K562 (cell line): Measurements from ENCODE around the gene AJM1. TPM values are rescaled to one million over a fixed set of nuclear protein-coding genes. Genes with fewer than 3 reads are reported as not detected.

Experiments used
- ATAC-seq: fragments of 200-7000 bp; cut with Tn5 transposase; 3 replicates; pipeline ENCODE4 v1.9.1; 2020; ENCODE audit warnings: moderate library complexity
- BruUV-seq: library from RNA; stranded (reverse); fragments of 400-500 nt; replicated peaks from 2 replicates; lab custom pipeline; 2021; lab: Mats Ljungman, UMichigan
- CTCF ChIA-PET: fragments of 300-600 bp; formaldehyde crosslinking; extraction: SDS; loops from one replicate; lab custom pipeline; 2021; ENCODE audit warnings: low intra/inter-chr PET ratio; lab: Yijun Ruan, JAX
- POLR2A ChIA-PET: fragments of 300-600, 350-650 bp; sonication (Branson Sonifier 250); formaldehyde crosslinking; extraction: SDS; loops from one replicate; lab custom pipeline; 2021; ENCODE audit warnings: antibody characterized with exemption, inconsistent platforms; lab: Yijun Ruan, JAX
- DNase-seq, 4 experiments: peaks; one replicate each; pipeline versions ENCODE4 v3.0.0 to v3.0.0-alpha.2; 2011 to 2018; ENCODE audit warnings: low spot score in 3 of 4, mixed read lengths in 3 of 4; ENCODE audit errors: extremely low read depth in 1 of 4
- FAIRE-seq: peaks from 2 replicates; lab custom pipeline; 2011; peaks lifted over from hg19 to GRCh38; lab: Jason Lieb, UNC
- H2AFZ ChIP-seq: 2 replicates; pipeline ENCODE4 v1.6.0; 2011; ENCODE audit warnings: low read depth, low read length, control low read depth, inconsistent platforms
- H3K27ac ChIP-seq: fragments of 200-600 bp; 3 replicates; pipeline ENCODE4 v1.8.0; 2011; ENCODE audit warnings: low read depth, mild to moderate bottlenecking, control low read depth, inconsistent platforms, low read length, moderate library complexity, mixed read lengths; ENCODE audit errors: extremely low read depth
- H3K27me3 ChIP-seq, 2 experiments: fragments of 300-600 bp in 1 of 2; 2 replicates in 1 of 2; 3 replicates in 1 of 2; pipeline versions ENCODE4 v1.6.0 to v1.8.0; 2011; ENCODE audit warnings: inconsistent platforms in 2 of 2, low read length in 2 of 2, mild to moderate bottlenecking in 1 of 2, mixed read lengths in 1 of 2, moderate library complexity in 1 of 2; ENCODE audit not compliant: control insufficient read depth in 2 of 2, insufficient read depth in 2 of 2
- H3K36me3 ChIP-seq: fragments of 300-600 bp; 3 replicates; pipeline ENCODE4 v1.8.0; 2011; ENCODE audit warnings: mild to moderate bottlenecking, low read length, inconsistent platforms; ENCODE audit not compliant: control insufficient read depth, insufficient read depth
- H3K4me1 ChIP-seq, 2 experiments: fragments of 200-600 bp in 1 of 2; replicated peaks in 1 of 2; 2 replicates in 1 of 2; 3 replicates in 1 of 2; pipeline versions ENCODE4 v1.5.1 to v1.8.0; 2011; ENCODE audit warnings: inconsistent platforms in 2 of 2, low read length in 2 of 2, mild to moderate bottlenecking in 1 of 2, mixed read lengths in 1 of 2, moderate library complexity in 1 of 2; ENCODE audit not compliant: control insufficient read depth in 2 of 2, insufficient read depth in 2 of 2
- H3K4me2 ChIP-seq: 2 replicates; pipeline ENCODE4 v1.6.1; 2011; ENCODE audit warnings: low read length, control low read depth, inconsistent platforms, mixed read lengths; ENCODE audit not compliant: insufficient read depth
- H3K4me3 ChIP-seq: fragments of 200-600 bp; sonication (generic), shearing (Covaris generic); 2 replicates; pipeline ENCODE4 v1.5.1; 2016; ENCODE audit warnings: control low read depth, inconsistent platforms
- H3K79me2 ChIP-seq: fragments of 200-600 bp; 3 replicates; pipeline ENCODE4 v1.8.0; 2011; ENCODE audit warnings: low read length, inconsistent platforms; ENCODE audit not compliant: control insufficient read depth, insufficient read depth
- H3K9ac ChIP-seq, 2 experiments: 2 replicates each; pipeline versions ENCODE4 v1.6.0 to v1.6.1; 2011; ENCODE audit warnings: low read depth in 2 of 2, low read length in 2 of 2, control low read depth in 1 of 2, inconsistent platforms in 1 of 2, mild to moderate bottlenecking in 1 of 2, mixed read lengths in 1 of 2; ENCODE audit not compliant: insufficient read depth in 1 of 2
- H3K9me1 ChIP-seq: one replicate; pipeline ENCODE4 v1.6.0; 2011; ENCODE audit warnings: inconsistent platforms, mild to moderate bottlenecking, low read length, moderate library complexity; ENCODE audit not compliant: control insufficient read depth, insufficient read depth
- H3K9me3 ChIP-seq: replicated peaks from 2 replicates; pipeline ENCODE4 v1.5.1; 2011; ENCODE audit warnings: low read depth, low read length, inconsistent platforms; ENCODE audit not compliant: control insufficient read depth, insufficient read depth
- H4K20me1 ChIP-seq: replicated peaks from 2 replicates; pipeline ENCODE4 v1.6.1; 2011; ENCODE audit warnings: low read length, inconsistent platforms, mixed read lengths; ENCODE audit not compliant: control insufficient read depth, insufficient read depth
- BRD9 ChIP-seq: fragments of 450-650 bp; IDR thresholded peaks from 2 replicates; pipeline ENCODE4 v1.6.1; 2018; ENCODE audit warnings: low read depth; ENCODE audit not compliant: partially characterized antibody
- L3MBTL2 ChIP-seq: fragments of 450-650 bp; IDR thresholded peaks from 2 replicates; pipeline ENCODE4 v1.6.1; 2016; ENCODE audit warnings: mild to moderate bottlenecking, moderate library complexity
- RBM25 ChIP-seq: fragments of 200-400 bp; formaldehyde crosslinking; IDR thresholded peaks from 2 replicates; pipeline ENCODE4 v1.6.1; 2018; ENCODE audit warnings: low read length, low read depth, moderate library complexity; ENCODE audit not compliant: severe bottlenecking
- RCOR1 ChIP-seq, 2 experiments: IDR thresholded peaks; 2 replicates each; pipeline ENCODE4 v1.6.1; 2012; ENCODE audit warnings: low read depth in 2 of 2, low read length in 2 of 2, borderline replicate concordance in 1 of 2, improper control_type of control experiment in 1 of 2
- SIN3A ChIP-seq, 2 experiments: fragments of 150-350 bp in 1 of 2; IDR thresholded peaks; 2 replicates each; pipeline ENCODE4 v1.6.1; 2011 to 2016; ENCODE audit warnings: borderline replicate concordance in 2 of 2, low read depth in 2 of 2, low read length in 2 of 2, mild to moderate bottlenecking in 2 of 2, moderate library complexity in 2 of 2; ENCODE audit not compliant: control insufficient read depth in 1 of 2
- ZNF431 ChIP-seq: sonication (generic); formaldehyde crosslinking; IDR thresholded peaks from 2 replicates; pipeline ENCODE4 v1.8.0; 2022; ENCODE audit warnings: mild to moderate bottlenecking, missing genetic modification reagents
- WGBS: fragments of 100-300 bp; shearing (Covaris generic); methylation state at CpG from one replicate; pipeline ENCODE4 v1.1.6; 2016; ENCODE audit warnings: low coverage, mixed read lengths; ENCODE audit not compliant: insufficient coverage; ENCODE audit errors: missing lambda C conversion rate; 5-methylcytosine and 5-hydroxymethylcytosine counted together
- in situ Hi-C: fragments of 300-500 bp; cut with MboI; formaldehyde crosslinking; loops from 4 replicates; pipeline ENCODE4 v1.15.0; 2018; ENCODE audit warnings: inconsistent platforms, mixed read lengths
- intact Hi-C: fragments of 100-400 bp; cut with micrococcal nuclease; formaldehyde crosslinking; loops from 2 replicates; pipeline ENCODE4 v1.14.2; 2022
- polyA plus RNA-seq, 8 experiments: library from polyadenylated mRNA; depleted of rRNA in 4 of 8; stranded (reverse) in 5 of 8; unstranded in 3 of 8; fragments of >200 nt; fragmentation: Nextera tagmentation in 2 of 8; fragmentation: Illumina TruSeq in 1 of 8; extraction: Ambion mirVana in 2 of 8; extraction: Trizol in 1 of 8; gene quantifications; 2 replicates each; pipeline versions ENCODE4 v1.2.1 to v1.2.3, GENCODE V29; 2011 to 2014; ENCODE audit warnings: inconsistent platforms in 1 of 8, missing spikeins in 1 of 8
- total RNA-seq, 7 experiments: library from RNA; depleted of rRNA in 6 of 7; stranded (reverse); fragments of >200 nt in 6 of 7; fragmentation: Illumina TruSeq in 2 of 7; extraction: Trizol in 2 of 7; gene quantifications; 2 replicates each; pipeline versions ENCODE4 v1.2.1 to v1.2.3, GENCODE V29; 2011 to 2021; ENCODE audit warnings: low replicate concordance in 1 of 7
- TF ChIP-seq, protein P1 (sequence below): fragments of 450-650 bp; IDR thresholded peaks from 2 replicates; pipeline ENCODE4 v1.6.1; 2017; ENCODE audit warnings: mild to moderate bottlenecking, moderate library complexity

Gene AJM1
- total and polyA plus RNA-seq, 9 of the 15 experiments (the other 6 are each of a cell fraction or from before 2014, with no cell fraction given) = 0.01 to 3.7 (median 0.65) TPM; not detected in 1

DNA sequence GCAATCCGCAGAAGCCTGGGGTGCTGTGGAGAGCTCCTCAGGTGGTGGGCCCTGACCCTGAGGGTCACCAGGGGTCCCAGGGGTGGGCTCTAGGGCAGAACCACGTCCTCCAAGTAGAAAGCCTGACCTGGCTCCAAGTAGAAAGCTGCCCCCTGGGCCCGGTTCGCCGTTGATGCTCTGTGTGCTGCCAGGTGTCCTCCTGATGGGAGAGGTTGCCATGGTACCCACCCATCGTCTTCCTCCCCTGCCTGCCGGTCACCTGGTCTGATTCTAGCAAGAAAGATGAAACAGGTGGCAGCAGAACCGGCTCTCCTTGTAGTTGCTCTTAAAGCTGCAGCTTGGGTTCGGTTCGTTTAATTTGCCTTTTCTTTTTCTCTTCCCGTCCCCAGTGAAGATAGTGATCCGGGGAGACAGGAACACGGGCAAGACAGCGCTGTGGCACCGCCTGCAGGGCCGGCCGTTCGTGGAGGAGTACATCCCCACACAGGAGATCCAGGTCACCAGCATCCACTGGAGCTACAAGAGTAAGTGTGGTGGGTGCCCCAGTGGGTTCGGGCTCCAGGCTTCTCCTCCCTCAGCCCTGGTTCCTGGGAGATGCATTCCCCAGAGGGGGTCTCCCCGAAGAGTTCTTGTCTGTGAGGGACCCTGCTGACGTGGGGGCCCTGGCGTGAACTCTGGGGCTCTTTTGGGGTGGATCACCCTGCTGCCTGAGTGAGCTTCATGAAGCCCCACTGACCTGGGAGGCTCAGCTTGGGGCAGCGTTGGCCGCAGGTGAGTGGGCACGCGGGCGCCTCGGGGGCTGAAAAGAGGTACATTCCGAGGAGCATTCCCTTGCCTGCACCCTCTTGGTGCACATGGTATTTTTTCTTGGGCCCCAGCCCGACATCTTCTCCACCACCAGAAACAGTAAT lies 18.9 kb upstream of the AJM1 start:
- TF ChIP-seq SIN3A (IDR thresholded peaks at IDR 0.05; ENCODE audit: borderline replicate concordance in 2 of 2, control insufficient read depth in 1 of 2, low read depth in 2 of 2, low read length in 2 of 2) (no peak), L3MBTL2 (no peak), BRD9 (no peak), ZNF431 (no peak), RBM25 (no peak), RCOR1 (IDR thresholded peaks at IDR 0.05; ENCODE audit: borderline replicate concordance in 1 of 2, low read depth in 2 of 2, low read length in 2 of 2) (no peak)
- TF ChIP-seq, protein P1, sequence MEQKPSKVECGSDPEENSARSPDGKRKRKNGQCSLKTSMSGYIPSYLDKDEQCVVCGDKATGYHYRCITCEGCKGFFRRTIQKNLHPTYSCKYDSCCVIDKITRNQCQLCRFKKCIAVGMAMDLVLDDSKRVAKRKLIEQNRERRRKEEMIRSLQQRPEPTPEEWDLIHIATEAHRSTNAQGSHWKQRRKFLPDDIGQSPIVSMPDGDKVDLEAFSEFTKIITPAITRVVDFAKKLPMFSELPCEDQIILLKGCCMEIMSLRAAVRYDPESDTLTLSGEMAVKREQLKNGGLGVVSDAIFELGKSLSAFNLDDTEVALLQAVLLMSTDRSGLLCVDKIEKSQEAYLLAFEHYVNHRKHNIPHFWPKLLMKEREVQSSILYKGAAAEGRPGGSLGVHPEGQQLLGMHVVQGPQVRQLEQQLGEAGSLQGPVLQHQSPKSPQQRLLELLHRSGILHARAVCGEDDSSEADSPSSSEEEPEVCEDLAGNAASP = no peak
- BruUV-seq = no TSS peak
- 91% methylated on average over 26 of the region's 30 CpGs for WGBS

More for the DNA sequence above, 18.9 kb upstream of the AJM1 start:
- Histone ChIP-seq H3K27ac (no peak overlapping the region), H3K9me1 (no peaks in the 10 kb centered on the region), H3K4me2 (no peak overlapping the region), H2AFZ (no peak overlapping the region), H3K27me3 (no peaks in the 10 kb centered on the region), H3K36me3 (peaks cover 76% of the 10 kb centered on the region; the same call in 2 of the 3 replicates), H3K79me2 (peaks cover 40% of the 10 kb centered on the region), H4K20me1 (no peaks in the 10 kb centered on the region; the same call in 1 of the 2 replicates), H3K9ac (no peak overlapping the region), H3K9me3 (no peaks in the 10 kb centered on the region), H3K4me3 (no peak overlapping the region), H3K4me1 (peaks cover 0 to 37% of the 10 kb centered on the region in 2 experiments; a peak in 2 of 5 replicates)
- FAIRE-seq (no peak), ATAC-seq (no peak), DNase-seq (no peak)
- intact Hi-C loops = no loop called here
- POLR2A ChIA-PET = interaction anchor here (0.5 to 1.8 kb wide), 5 partner anchors 11 to 434 kb away, joined by 3 to 8 read pairs (median 3); no protein-coding TSS in a partner anchor
- in situ Hi-C loops = no loop called here
- CTCF ChIA-PET = no interaction called here
